HG03442 (cell line): ENCODE results near the gene TFG.

Experiments used
- ATAC-seq: cut with Tn5 transposase; IDR thresholded peaks from one replicate; pipeline ENCODE4 v1.9.1; 2021; ENCODE audit warnings: mild to moderate bottlenecking, moderate library complexity; ENCODE audit not compliant: unreplicated experiment

TFG gene

GRCh38 chr3:100703865-100704264, 5.4 kb upstream of the TFG start:
- no peak for ATAC-seq

- no peak for ATAC-seq
Measured at GRCh38 chr3:100706365-100706764, 2.9 kb upstream of the TFG start.

GRCh38 chr3:100708644-100708988, 678 bp upstream of the TFG start:
- ATAC-seq, result no peak

- no peak for ATAC-seq
Measured at GRCh38 chr3:100709842-100710260, 557 bp downstream of the TFG start.

GRCh38 chr3:100710261-100710968, 1.1 kb downstream of the TFG start:
- ATAC-seq, result peak; percentile 40

- ATAC-seq, result no peak
Measured at GRCh38 chr3:100715176-100715575, 5.9 kb downstream of the TFG start.

GRCh38 chr3:100717063-100717462, 7.8 kb downstream of the TFG start:
- ATAC-seq, result no peak

GRCh38 chr3:100717637-100718487, 8.6 kb downstream of the TFG start:
- ATAC-seq, result no peak

- ATAC-seq, result no peak
Measured at GRCh38 chr3:100719136-100719535, 9.8 kb downstream of the TFG start.

GRCh38 chr3:100720426-100720825, 11.1 kb downstream of the TFG start:
- no peak for ATAC-seq

- no peak for ATAC-seq
Measured at GRCh38 chr3:100725935-100726513, 16.7 kb downstream of the TFG start.

- no peak for ATAC-seq
Measured at GRCh38 chr3:100726706-100727105, 17.4 kb downstream of the TFG start.

GRCh38 chr3:100730524-100730923, 21.2 kb downstream of the TFG start:
- no peak for ATAC-seq

- no peak for ATAC-seq
Measured at GRCh38 chr3:100732435-100732834, 23.1 kb downstream of the TFG start.

- ATAC-seq, result no peak
Measured at GRCh38 chr3:100737334-100737733, 28.0 kb downstream of the TFG start.

GRCh38 chr3:100740207-100740606, 30.9 kb downstream of the TFG start:
- ATAC-seq, result no peak

- ATAC-seq, result no peak
Measured at GRCh38 chr3:100743535-100743934, 34.2 kb downstream of the TFG start.

GRCh38 chr3:100744671-100745070, 35.4 kb downstream of the TFG start:
- no peak for ATAC-seq

- no peak for ATAC-seq
Measured at GRCh38 chr3:100745617-100746016, 36.3 kb downstream of the TFG start.

- no peak for ATAC-seq
Measured at GRCh38 chr3:100746092-100746491, 36.8 kb downstream of the TFG start.

GRCh38 chr3:100748220-100748619, 38.9 kb downstream of the TFG start:
- no peak for ATAC-seq

- no peak for ATAC-seq
Measured at GRCh38 chr3:100748967-100749366, 39.7 kb downstream of the TFG start.
